AG09309 (cell line): ENCODE data around the gene IDH3G.

Experiments used
- DNase-seq: peaks from one replicate; pipeline ENCODE4 v3.0.0-alpha.2; 2010; ENCODE audit warnings: low read depth
- H3K4me3 ChIP-seq: 2 replicates; pipeline ENCODE4 v1.5.1; 2011; ENCODE audit warnings: mild to moderate bottlenecking, low read depth, low read length, moderate library complexity; ENCODE audit not compliant: control insufficient read depth
- CTCF ChIP-seq: IDR thresholded peaks from 2 replicates; pipeline ENCODE4 v1.5.1; 2011; ENCODE audit warnings: mild to moderate bottlenecking, low read depth, low read length, inconsistent platforms; ENCODE audit not compliant: insufficient read depth, control insufficient read depth; ENCODE audit errors: missing control alignments

IDH3G gene

GRCh38 chrX:153805436-153805835 is 11.3 kb upstream of the IDH3G start:
- H3K4me3 ChIP-seq, result no peak overlapping the region
- no peak for DNase-seq
- TF ChIP-seq CTCF, result no peak

- no peak for TF ChIP-seq CTCF
- no peak for DNase-seq
- no peak overlapping the region for H3K4me3 ChIP-seq
Observed at GRCh38 chrX:153804621-153805020, 10.4 kb upstream of the IDH3G start.

GRCh38 chrX:153804100-153804595 is 10.0 kb upstream of the IDH3G start:
- H3K4me3 ChIP-seq, result no peak overlapping the region
- no peak for TF ChIP-seq CTCF
- DNase-seq, result no peak

- no peak for TF ChIP-seq CTCF
- DNase-seq, result no peak
- H3K4me3 ChIP-seq, result no peak overlapping the region
Observed at GRCh38 chrX:153803211-153804099, 9.3 kb upstream of the IDH3G start.

GRCh38 chrX:153802513-153803045 is 8.4 kb upstream of the IDH3G start:
- DNase-seq, result no peak
- TF ChIP-seq CTCF, result no peak

GRCh38 chrX:153801669-153802068 is 7.5 kb upstream of the IDH3G start:
- no peak for DNase-seq
- no peak overlapping the region for H3K4me3 ChIP-seq
- TF ChIP-seq CTCF, result no peak

More at GRCh38 chrX:153802513-153803045, 8.4 kb upstream of the IDH3G start:
- H3K4me3 ChIP-seq, result no peak overlapping the region

- DNase-seq, result no peak
- TF ChIP-seq CTCF, result no peak
Observed at GRCh38 chrX:153800746-153801145, 6.6 kb upstream of the IDH3G start.

More at GRCh38 chrX:153800746-153801145, 6.6 kb upstream of the IDH3G start:
- H3K4me3 ChIP-seq, result no peak overlapping the region
